Measurements from ENCODE around the gene EGR2.

Gene EGR2

DNA sequence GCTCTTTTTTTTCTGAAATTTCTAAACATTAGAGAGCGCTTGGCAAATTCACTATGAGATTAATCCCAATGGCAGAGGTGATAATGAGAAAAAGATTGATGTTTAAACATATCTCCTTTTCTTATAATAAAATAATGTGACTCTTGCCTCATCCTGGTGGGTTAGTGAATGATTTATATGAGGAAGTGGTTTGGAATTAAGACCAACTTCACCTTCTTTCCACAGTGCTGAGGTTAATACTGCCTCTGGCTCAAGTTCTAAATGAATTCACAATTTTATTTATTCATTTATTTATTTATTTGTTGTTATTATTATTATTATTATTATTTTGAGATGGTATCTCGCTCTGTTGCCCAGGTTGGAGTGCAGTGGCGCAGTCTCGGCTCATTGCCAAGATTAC, 52.2 kb downstream of the EGR2 start:
- H2BK15ac ChIP-seq (replicated peaks; ENCODE audit: low read depth), result no peak overlapping the region
- no peak overlapping the region for H3K56ac ChIP-seq (ENCODE audit: low read length)
- no peak overlapping the region for H2BK120ac ChIP-seq (ENCODE audit: low read depth, low read length)
- H2AK5ac ChIP-seq (ENCODE audit: low read length), result no peak overlapping the region
- no peak overlapping the region for H3K23ac ChIP-seq (ENCODE audit: low read length)
- no peaks in the 10 kb centered on the region for H3K4me1 ChIP-seq (ENCODE audit: control insufficient read depth, low read depth, low read length)
- H3K36me3 ChIP-seq (ENCODE audit: control insufficient read depth, insufficient read depth, low read length), result no peaks in the 10 kb centered on the region
- H3K9ac ChIP-seq (ENCODE audit: low read length), result no peak overlapping the region
- no peak for DNase-seq
- no peak overlapping the region for H4K8ac ChIP-seq (ENCODE audit: low read depth, low read length)
- H3K79me2 ChIP-seq (ENCODE audit: control insufficient read depth, insufficient read depth, low read length), result no peaks in the 10 kb centered on the region
- no peak overlapping the region for H4K5ac ChIP-seq (ENCODE audit: low read length)
- no peaks in the 10 kb centered on the region for H3K27me3 ChIP-seq (ENCODE audit: insufficient read depth, low read length, poor library complexity)
- no peak overlapping the region for H3K4ac ChIP-seq (ENCODE audit: low read depth, low read length)
- H3K4me2 ChIP-seq (ENCODE audit: low read length), result no peak overlapping the region
- no peak overlapping the region for H2BK5ac ChIP-seq (ENCODE audit: low read length)
- no peak overlapping the region for H3K18ac ChIP-seq (ENCODE audit: low read length)
- no peak overlapping the region for H3K4me3 ChIP-seq (ENCODE audit: low read length)
- no CpG with 5 or more reads among the region's 4 CpGs for WGBS (ENCODE audit: extremely low coverage, insufficient coverage, low lambda C conversion rate)
- no peak overlapping the region for H3K27ac ChIP-seq (ENCODE audit: low read depth, low read length)
- H3K79me1 ChIP-seq (ENCODE audit: low read length), result no peaks in the 10 kb centered on the region

- no peak overlapping the region for H3K18ac ChIP-seq (ENCODE audit: low read length)
- H3K23ac ChIP-seq (ENCODE audit: low read length), result no peak overlapping the region
- no peak overlapping the region for H2BK5ac ChIP-seq (ENCODE audit: low read length)
- no peak overlapping the region for H3K56ac ChIP-seq (ENCODE audit: low read length)
- no peak overlapping the region for H2AK5ac ChIP-seq (ENCODE audit: low read length)
- H4K8ac ChIP-seq (ENCODE audit: low read depth, low read length), result no peak overlapping the region
- no peaks in the 10 kb centered on the region for H3K36me3 ChIP-seq (ENCODE audit: control insufficient read depth, insufficient read depth, low read length)
- H3K79me2 ChIP-seq (ENCODE audit: control insufficient read depth, insufficient read depth, low read length), result no peaks in the 10 kb centered on the region
- DNase-seq, result no peak
- WGBS (ENCODE audit: extremely low coverage, insufficient coverage, low lambda C conversion rate), result no CpG with 5 or more reads among the region's 4 CpGs
- no peak overlapping the region for H3K4ac ChIP-seq (ENCODE audit: low read depth, low read length)
- no peak overlapping the region for H3K4me3 ChIP-seq (ENCODE audit: low read length)
- H2BK120ac ChIP-seq (ENCODE audit: low read depth, low read length), result no peak overlapping the region
- H3K4me1 ChIP-seq (ENCODE audit: control insufficient read depth, low read depth, low read length), result no peaks in the 10 kb centered on the region
- H3K9ac ChIP-seq (ENCODE audit: low read length), result no peak overlapping the region
- H4K5ac ChIP-seq (ENCODE audit: low read length), result no peak overlapping the region
- no peak overlapping the region for H3K27ac ChIP-seq (ENCODE audit: low read depth, low read length)
- H3K4me2 ChIP-seq (ENCODE audit: low read length), result no peak overlapping the region
- no peaks in the 10 kb centered on the region for H3K27me3 ChIP-seq (ENCODE audit: insufficient read depth, low read length, poor library complexity)
- no peaks in the 10 kb centered on the region for H3K79me1 ChIP-seq (ENCODE audit: low read length)
- H2BK15ac ChIP-seq (replicated peaks; ENCODE audit: low read depth), result no peak overlapping the region
These were observed 53.0 kb downstream of the EGR2 start for GRCh38 chr10:62763155-62763554.

Measured in mesendoderm (in vitro differentiated cells).